Caco-2 (cell line): ENCODE results near the gene MUC16. TPM values are rescaled to one million over a fixed set of nuclear protein-coding genes. Genes with fewer than 3 reads are reported as not detected.

Experiments
- BruUV-seq: library from RNA; stranded (reverse); fragments of 400-500 nt; replicated peaks from 2 replicates; lab custom pipeline; 2021; lab: Mats Ljungman, UMichigan
- CTCF ChIA-PET: fragments of 300-600 bp; sonication (Branson Sonifier 250); formaldehyde crosslinking; loops from one replicate; lab custom pipeline; 2022; ENCODE audit warnings: antibody characterized with exemption; lab: Charles Lee
- POLR2A ChIA-PET: fragments of 300-600 bp; sonication (Branson Sonifier 250); formaldehyde crosslinking; loops from one replicate; lab custom pipeline; 2022; ENCODE audit warnings: antibody characterized with exemption; lab: Charles Lee
- DNase-seq, 2 experiments: peaks; one replicate each; pipeline versions ENCODE4 v3.0.0 to v3.0.0-alpha.2; 2020 to 2022
- H3K27me3 ChIP-seq: replicated peaks from 2 replicates; pipeline ENCODE4 v1.6.0; 2011; ENCODE audit warnings: low read length; ENCODE audit not compliant: control insufficient read depth, insufficient read depth
- H3K36me3 ChIP-seq: 2 replicates; pipeline ENCODE4 v1.5.1; 2011; ENCODE audit warnings: low read length; ENCODE audit not compliant: control insufficient read depth, insufficient read depth
- H3K4me1 ChIP-seq: fragments of 250-450 bp; sonication (Bioruptor Pico); 2 replicates; pipeline ENCODE4 v1.5.1; 2020; ENCODE audit warnings: mild to moderate bottlenecking
- H3K4me3 ChIP-seq: 2 replicates; pipeline ENCODE4 v1.5.1; 2011; ENCODE audit warnings: low read depth, mild to moderate bottlenecking, control low read depth, low read length
- H3K9me3 ChIP-seq: fragments of 250-450 bp; sonication (Bioruptor Pico); 2 replicates; pipeline ENCODE4 v1.5.1; 2020; ENCODE audit warnings: mild to moderate bottlenecking, moderate library complexity
- H3K27ac Mint-ChIP-seq: one replicate; pipeline ENCODE4 v1.8.0; 2022; ENCODE audit warnings: mixed read lengths; ENCODE audit not compliant: unreplicated experiment
- H3K27me3 Mint-ChIP-seq: one replicate; pipeline ENCODE4 v1.8.0; 2022; ENCODE audit warnings: mixed read lengths; ENCODE audit not compliant: insufficient read depth, unreplicated experiment
- H3K36me3 Mint-ChIP-seq: one replicate; pipeline ENCODE4 v1.8.0; 2022; ENCODE audit warnings: mild to moderate bottlenecking, mixed read lengths; ENCODE audit not compliant: insufficient read depth, unreplicated experiment
- H3K4me1 Mint-ChIP-seq: one replicate; pipeline ENCODE4 v1.8.0; 2022; ENCODE audit warnings: low read depth, mixed read lengths; ENCODE audit not compliant: unreplicated experiment
- H3K4me3 Mint-ChIP-seq: one replicate; pipeline ENCODE4 v1.8.0; 2022; ENCODE audit warnings: mild to moderate bottlenecking, moderate library complexity, mixed read lengths; ENCODE audit not compliant: unreplicated experiment
- H3K9me3 Mint-ChIP-seq: one replicate; pipeline ENCODE4 v1.8.0; 2022; ENCODE audit warnings: mixed read lengths; ENCODE audit not compliant: unreplicated experiment
- intact Hi-C: fragments of 100-400 bp; cut with micrococcal nuclease; formaldehyde crosslinking; loops from one replicate; pipeline ENCODE4 v1.10.0; 2022; ENCODE audit not compliant: unreplicated experiment
- total RNA-seq: library from RNA; stranded (reverse); gene quantifications from 2 replicates; pipeline ENCODE4 v1.2.3, GENCODE V29; 2022
- TF ChIP-seq, protein P1 (sequence below), 2 experiments: fragments of 200-600 bp in 1 of 2; IDR thresholded peaks; 1 replicate in 1 of 2; 2 replicates in 1 of 2; pipeline versions ENCODE4 v1.5.1 to v1.8.0; 2011 to 2022; ENCODE audit warnings: antibody characterized with exemption in 1 of 2, control low read depth in 1 of 2, inconsistent platforms in 1 of 2, low read depth in 1 of 2, low read length in 1 of 2, mild to moderate bottlenecking in 1 of 2, moderate library complexity in 1 of 2; ENCODE audit not compliant: insufficient read depth in 1 of 2, severe bottlenecking in 1 of 2, unreplicated experiment in 1 of 2

MUC16 gene
- total RNA-seq, 1 experiment from 2014 or later, result 0.05 TPM

GRCh38 chr19:9010693-9011092 lies 484 bp upstream of the MUC16 start:
- Histone ChIP-seq H3K36me3 (no peaks in the 10 kb centered on the region), H3K4me1 (no peaks in the 10 kb centered on the region), H3K27me3 (no peaks in the 10 kb centered on the region), H3K4me3 (no peak overlapping the region), H3K9me3 (peaks cover 4% of the 10 kb centered on the region)
- Mint-ChIP-seq H3K4me1 (peaks cover 7% of the 10 kb centered on the region), H3K27me3 (no peaks in the 10 kb centered on the region), H3K27ac (no peak overlapping the region), H3K9me3 (no peaks in the 10 kb centered on the region), H3K36me3 (peaks cover 5% of the 10 kb centered on the region), H3K4me3 (no peak overlapping the region)
- no peak for DNase-seq
- intact Hi-C loops, result no loop called here
- BruUV-seq, result no TSS peak
- ChIA-PET POLR2A (no interaction called here), CTCF (no interaction called here)
- TF ChIP-seq, protein P1, sequence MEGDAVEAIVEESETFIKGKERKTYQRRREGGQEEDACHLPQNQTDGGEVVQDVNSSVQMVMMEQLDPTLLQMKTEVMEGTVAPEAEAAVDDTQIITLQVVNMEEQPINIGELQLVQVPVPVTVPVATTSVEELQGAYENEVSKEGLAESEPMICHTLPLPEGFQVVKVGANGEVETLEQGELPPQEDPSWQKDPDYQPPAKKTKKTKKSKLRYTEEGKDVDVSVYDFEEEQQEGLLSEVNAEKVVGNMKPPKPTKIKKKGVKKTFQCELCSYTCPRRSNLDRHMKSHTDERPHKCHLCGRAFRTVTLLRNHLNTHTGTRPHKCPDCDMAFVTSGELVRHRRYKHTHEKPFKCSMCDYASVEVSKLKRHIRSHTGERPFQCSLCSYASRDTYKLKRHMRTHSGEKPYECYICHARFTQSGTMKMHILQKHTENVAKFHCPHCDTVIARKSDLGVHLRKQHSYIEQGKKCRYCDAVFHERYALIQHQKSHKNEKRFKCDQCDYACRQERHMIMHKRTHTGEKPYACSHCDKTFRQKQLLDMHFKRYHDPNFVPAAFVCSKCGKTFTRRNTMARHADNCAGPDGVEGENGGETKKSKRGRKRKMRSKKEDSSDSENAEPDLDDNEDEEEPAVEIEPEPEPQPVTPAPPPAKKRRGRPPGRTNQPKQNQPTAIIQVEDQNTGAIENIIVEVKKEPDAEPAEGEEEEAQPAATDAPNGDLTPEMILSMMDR (IDR thresholded peaks at IDR 0.05; ENCODE audit: insufficient read depth in 1 of 2, low read depth in 1 of 2, low read length in 1 of 2, severe bottlenecking in 1 of 2, unreplicated experiment in 1 of 2), result no peak

DNA sequence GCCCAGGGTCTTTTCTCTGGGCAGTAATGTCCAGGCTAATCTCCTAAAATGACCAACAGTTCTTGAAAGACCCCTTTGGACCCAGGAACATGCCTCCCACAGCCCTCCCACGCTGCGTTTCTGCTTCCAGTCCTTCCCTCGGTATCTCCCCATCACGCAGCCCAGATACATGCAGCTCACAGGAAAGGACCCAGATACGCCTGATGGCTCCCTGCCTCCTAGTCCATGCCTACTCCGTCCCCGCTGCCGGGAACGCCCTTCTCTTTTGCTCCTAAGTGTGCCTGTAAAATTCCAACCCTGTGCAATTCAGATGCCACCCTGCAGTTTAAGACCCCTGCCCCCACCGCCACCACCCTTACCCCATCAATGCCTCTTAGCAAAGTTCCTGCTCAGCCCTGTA lies 778 bp downstream of the MUC16 start:
- no peak overlapping the region for H3K4me3 ChIP-seq
- CTCF ChIA-PET, result no interaction called here
- no peak for DNase-seq
- Mint-ChIP-seq H3K4me3 (no peak overlapping the region), H3K36me3 (peaks cover 5% of the 10 kb centered on the region), H3K4me1 (no peaks in the 10 kb centered on the region), H3K27ac (no peak overlapping the region), H3K27me3 (no peaks in the 10 kb centered on the region), H3K9me3 (no peaks in the 10 kb centered on the region)
- POLR2A ChIA-PET, result no interaction called here
- intact Hi-C loops, result no loop called here
- no peaks in the 10 kb centered on the region for H3K36me3 ChIP-seq
- BruUV-seq, result no TSS peak
- TF ChIP-seq, protein P1 (IDR thresholded peaks at IDR 0.05; ENCODE audit: insufficient read depth in 1 of 2, low read depth in 1 of 2, low read length in 1 of 2, severe bottlenecking in 1 of 2, unreplicated experiment in 1 of 2), result no peak
- no peaks in the 10 kb centered on the region for H3K27me3 ChIP-seq
- no peaks in the 10 kb centered on the region for H3K4me1 ChIP-seq
- H3K9me3 ChIP-seq, result peaks cover 4% of the 10 kb centered on the region

DNA sequence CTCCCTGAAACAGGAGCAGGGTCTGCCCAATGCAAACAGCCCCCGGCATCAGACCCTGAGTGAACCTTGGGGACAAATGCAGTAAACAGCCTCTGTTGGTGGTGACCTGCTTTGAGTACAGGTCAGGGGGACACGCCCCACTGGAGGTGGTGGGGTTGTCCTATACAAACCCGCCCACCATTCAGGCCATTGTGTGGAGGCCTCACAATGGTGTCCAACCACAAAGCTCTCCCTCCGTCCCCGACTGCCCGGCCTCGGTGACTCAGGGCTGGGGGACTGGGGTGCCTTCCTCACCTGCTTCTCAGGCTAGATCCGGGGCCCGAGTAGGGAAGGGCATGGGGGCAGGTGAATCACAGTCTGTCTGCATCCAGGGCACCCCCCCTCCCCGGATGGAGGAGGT lies 1.5 kb downstream of the MUC16 start:
- Histone ChIP-seq H3K36me3 (no peaks in the 10 kb centered on the region), H3K4me1 (no peaks in the 10 kb centered on the region), H3K9me3 (no peaks in the 10 kb centered on the region; the same call in 1 of the 2 replicates), H3K27me3 (no peaks in the 10 kb centered on the region), H3K4me3 (no peak overlapping the region)
- no TSS peak for BruUV-seq
- no peak overlapping the region for H3K27ac Mint-ChIP-seq
- H3K27me3 Mint-ChIP-seq, result no peaks in the 10 kb centered on the region
- TF ChIP-seq, protein P1 (IDR thresholded peaks at IDR 0.05; ENCODE audit: insufficient read depth in 1 of 2, low read depth in 1 of 2, low read length in 1 of 2, severe bottlenecking in 1 of 2, unreplicated experiment in 1 of 2), result no peak
- H3K4me3 Mint-ChIP-seq, result no peak overlapping the region
- H3K36me3 Mint-ChIP-seq, result peaks cover 5% of the 10 kb centered on the region
- H3K9me3 Mint-ChIP-seq, result no peaks in the 10 kb centered on the region
- no peak for DNase-seq
- no peaks in the 10 kb centered on the region for H3K4me1 Mint-ChIP-seq
- ChIA-PET POLR2A (no interaction called here), CTCF (no interaction called here)
- intact Hi-C loops, result no loop called here
